Limb (tissue), 2 donors: Measurements from ENCODE around the gene BRD1.

ENCODE experiments used
- DNase-seq, 2 donors: peaks; one replicate each; pipeline ENCODE4 v3.0.0-alpha.2; 2016; ENCODE audit errors: extremely low spot score in 2 of 2

Gene BRD1

GRCh38 chr22:49803737-49804375 lies 23.8 kb downstream of the BRD1 start:
- no peak for DNase-seq

- DNase-seq: no peak
These were observed 24.5 kb downstream of the BRD1 start for GRCh38 chr22:49803134-49803533.

- DNase-seq: no peak
These were observed 26.1 kb downstream of the BRD1 start for GRCh38 chr22:49801391-49802060.

- no peak for DNase-seq
These were observed 27.1 kb downstream of the BRD1 start for GRCh38 chr22:49800408-49801238.

- DNase-seq: no peak
These were observed 28.1 kb downstream of the BRD1 start for GRCh38 chr22:49799431-49800075.

- no peak for DNase-seq
These were observed 29.1 kb downstream of the BRD1 start for GRCh38 chr22:49798486-49799151.

- no peak for DNase-seq
These were observed 30.0 kb downstream of the BRD1 start for GRCh38 chr22:49797706-49798105.

- no peak for DNase-seq
These were observed 30.9 kb downstream of the BRD1 start for GRCh38 chr22:49796596-49797270.

- no peak for DNase-seq
These were observed 32.2 kb downstream of the BRD1 start for GRCh38 chr22:49795521-49795920.

- DNase-seq: no peak
These were observed 33.8 kb downstream of the BRD1 start for GRCh38 chr22:49793871-49794270.

- no peak for DNase-seq
These were observed 34.4 kb downstream of the BRD1 start for GRCh38 chr22:49793296-49793695.

GRCh38 chr22:49792107-49792506 lies 35.6 kb downstream of the BRD1 start:
- no peak for DNase-seq

- no peak for DNase-seq
These were observed 36.0 kb downstream of the BRD1 start for GRCh38 chr22:49791682-49792081.

- DNase-seq: no peak
These were observed 36.8 kb downstream of the BRD1 start for GRCh38 chr22:49790912-49791311.

GRCh38 chr22:49789289-49790141 lies 38.2 kb downstream of the BRD1 start:
- no peak for DNase-seq

GRCh38 chr22:49788504-49788903 lies 39.2 kb downstream of the BRD1 start:
- DNase-seq: no peak

GRCh38 chr22:49787861-49788260 lies 39.8 kb downstream of the BRD1 start:
- no peak for DNase-seq

- no peak for DNase-seq
These were observed 40.5 kb downstream of the BRD1 start for GRCh38 chr22:49786976-49787706.

- no peak for DNase-seq
These were observed 41.7 kb downstream of the BRD1 start for GRCh38 chr22:49785841-49786471.
